ENCODE measurements around the gene CFAP97D2.
A peak's percentile ranks its signal among the peaks of the same experiment; 100 is the strongest.

Gene CFAP97D2

GRCh38 chr13:114143806-114144605, 35.1 kb upstream of the CFAP97D2 start:
- no peak overlapping the region for H2BK12ac ChIP-seq (ENCODE audit: low read length in 2 of 2)
- no peak overlapping the region for H3K27ac ChIP-seq (ENCODE audit: low read length, poor library complexity, severe bottlenecking)
- peaks cover 4 to 53% of the 10 kb centered on the region in 2 experiments for H3K27me3 ChIP-seq (ENCODE audit: control insufficient read depth in 1 of 2, insufficient read depth in 1 of 2, low read length in 2 of 2)
- no peaks in the 10 kb centered on the region for H3K79me1 ChIP-seq (replicated peaks; ENCODE audit: low read length, poor library complexity, severe bottlenecking)
- H3K18ac ChIP-seq (ENCODE audit: low read depth in 1 of 2, low read length in 2 of 2), result no peak overlapping the region
- no peak overlapping the region for H3K4me2 ChIP-seq (ENCODE audit: low read length, poor library complexity, severe bottlenecking)
- no peak overlapping the region for H3K23ac ChIP-seq (ENCODE audit: low read length in 2 of 2)
- H2BK120ac ChIP-seq (ENCODE audit: low read depth, low read length), result no peak overlapping the region
- H3K4ac ChIP-seq (ENCODE audit: low read depth in 1 of 2, low read length in 2 of 2), result no peak overlapping the region
- DNase-seq, result no peak
- H2AK5ac ChIP-seq (ENCODE audit: low read length, severe bottlenecking), result no peak overlapping the region
- H2AFZ ChIP-seq (ENCODE audit: low read depth, low read length), result no peak overlapping the region
- H3K36me3 ChIP-seq (ENCODE audit: control insufficient read depth in 1 of 2, insufficient read depth in 2 of 2, low read depth in 1 of 2, low read length in 2 of 2), result no peaks in the 10 kb centered on the region
- H4K8ac ChIP-seq (ENCODE audit: low read length), result no peak overlapping the region
- H3K4me1 ChIP-seq (ENCODE audit: control insufficient read depth, insufficient read depth, low read depth, low read length), result peaks cover 24% of the 10 kb centered on the region
- H4K91ac ChIP-seq (ENCODE audit: low read length), result no peak overlapping the region
- H3K9me3 ChIP-seq (ENCODE audit: control insufficient read depth, low read length), result no peaks in the 10 kb centered on the region
- H3K4me3 ChIP-seq (ENCODE audit: insufficient read depth in 1 of 2, low read depth in 1 of 2, low read length in 2 of 2), result no peak overlapping the region
- H3K14ac ChIP-seq (ENCODE audit: low read length in 2 of 2), result peak overlapping the region in 1 of 2 experiments; percentile 39
- no peak overlapping the region for H3K9ac ChIP-seq (ENCODE audit: low read length)
- H2BK5ac ChIP-seq (ENCODE audit: low read depth, low read length, poor library complexity, severe bottlenecking), result no peak overlapping the region
- WGBS, result 74% methylated on average over 24 of the region's 24 CpGs
- no peak overlapping the region for H2BK15ac ChIP-seq (ENCODE audit: low read depth, poor library complexity, severe bottlenecking)

GRCh38 chr13:114144606-114145244, 34.3 kb upstream of the CFAP97D2 start:
- Histone ChIP-seq H3K9ac (ENCODE audit: low read length) (no peak overlapping the region), H3K4me1 (ENCODE audit: control insufficient read depth, insufficient read depth, low read depth, low read length) (peaks cover 24% of the 10 kb centered on the region), H2BK5ac (ENCODE audit: low read depth, low read length, poor library complexity, severe bottlenecking) (no peak overlapping the region), H3K36me3 (ENCODE audit: control insufficient read depth in 1 of 2, insufficient read depth in 2 of 2, low read depth in 1 of 2, low read length in 2 of 2) (no peaks in the 10 kb centered on the region), H4K91ac (ENCODE audit: low read length) (no peak overlapping the region), H3K4me2 (ENCODE audit: low read length, poor library complexity, severe bottlenecking) (no peak overlapping the region), H3K27ac (ENCODE audit: low read length, poor library complexity, severe bottlenecking) (no peak overlapping the region), H3K79me1 (replicated peaks; ENCODE audit: low read length, poor library complexity, severe bottlenecking) (no peaks in the 10 kb centered on the region), H3K4me3 (ENCODE audit: insufficient read depth in 1 of 2, low read depth in 1 of 2, low read length in 2 of 2) (no peak overlapping the region), H4K8ac (ENCODE audit: low read length) (no peak overlapping the region), H3K14ac (ENCODE audit: low read length in 2 of 2) (no peak overlapping the region), H3K27me3 (ENCODE audit: control insufficient read depth in 1 of 2, insufficient read depth in 1 of 2, low read length in 2 of 2) (peaks cover 4 to 54% of the 10 kb centered on the region in 2 experiments), H2AK5ac (ENCODE audit: low read length, severe bottlenecking) (no peak overlapping the region), H2AFZ (ENCODE audit: low read depth, low read length) (no peak overlapping the region), H2BK120ac (ENCODE audit: low read depth, low read length) (no peak overlapping the region), H3K18ac (ENCODE audit: low read depth in 1 of 2, low read length in 2 of 2) (no peak overlapping the region), H3K9me3 (ENCODE audit: control insufficient read depth, low read length) (no peaks in the 10 kb centered on the region), H2BK12ac (ENCODE audit: low read length in 2 of 2) (no peak overlapping the region), H2BK15ac (ENCODE audit: low read depth, poor library complexity, severe bottlenecking) (no peak overlapping the region), H3K4ac (ENCODE audit: low read depth in 1 of 2, low read length in 2 of 2) (no peak overlapping the region), H3K23ac (ENCODE audit: low read length in 2 of 2) (no peak overlapping the region)
- DNase-seq, result no peak
- WGBS, result 94% methylated on average over 17 of the region's 17 CpGs

GRCh38 chr13:114145256-114145655, 33.8 kb upstream of the CFAP97D2 start:
- Histone ChIP-seq H3K14ac (ENCODE audit: low read length in 2 of 2) (no peak overlapping the region), H2AK5ac (ENCODE audit: low read length, severe bottlenecking) (no peak overlapping the region), H2BK15ac (ENCODE audit: low read depth, poor library complexity, severe bottlenecking) (no peak overlapping the region), H3K79me1 (replicated peaks; ENCODE audit: low read length, poor library complexity, severe bottlenecking) (no peaks in the 10 kb centered on the region), H3K4me3 (ENCODE audit: insufficient read depth in 1 of 2, low read depth in 1 of 2, low read length in 2 of 2) (no peak overlapping the region), H4K91ac (ENCODE audit: low read length) (no peak overlapping the region), H2AFZ (ENCODE audit: low read depth, low read length) (no peak overlapping the region), H4K8ac (ENCODE audit: low read length) (no peak overlapping the region), H2BK5ac (ENCODE audit: low read depth, low read length, poor library complexity, severe bottlenecking) (no peak overlapping the region), H3K9me3 (ENCODE audit: control insufficient read depth, low read length) (no peaks in the 10 kb centered on the region), H3K18ac (ENCODE audit: low read depth in 1 of 2, low read length in 2 of 2) (no peak overlapping the region), H3K27ac (ENCODE audit: low read length, poor library complexity, severe bottlenecking) (no peak overlapping the region), H3K27me3 (ENCODE audit: control insufficient read depth in 1 of 2, insufficient read depth in 1 of 2, low read length in 2 of 2) (peaks cover 9 to 59% of the 10 kb centered on the region in 2 experiments), H3K9ac (ENCODE audit: low read length) (no peak overlapping the region), H2BK12ac (ENCODE audit: low read length in 2 of 2) (no peak overlapping the region), H3K4ac (ENCODE audit: low read depth in 1 of 2, low read length in 2 of 2) (no peak overlapping the region), H3K4me1 (ENCODE audit: control insufficient read depth, insufficient read depth, low read depth, low read length) (peaks cover 24% of the 10 kb centered on the region), H2BK120ac (ENCODE audit: low read depth, low read length) (no peak overlapping the region), H3K23ac (ENCODE audit: low read length in 2 of 2) (no peak overlapping the region), H3K36me3 (ENCODE audit: control insufficient read depth in 1 of 2, insufficient read depth in 2 of 2, low read depth in 1 of 2, low read length in 2 of 2) (no peaks in the 10 kb centered on the region), H3K4me2 (ENCODE audit: low read length, poor library complexity, severe bottlenecking) (no peak overlapping the region)
- no peak for DNase-seq
- 58% methylated on average over 3 of the region's 3 CpGs for WGBS

GRCh38 chr13:114145722-114146121, 33.3 kb upstream of the CFAP97D2 start:
- no peak overlapping the region for H3K4ac ChIP-seq (ENCODE audit: low read depth in 1 of 2, low read length in 2 of 2)
- no peak overlapping the region for H3K4me2 ChIP-seq (ENCODE audit: low read length, poor library complexity, severe bottlenecking)
- no peak for DNase-seq
- no peak overlapping the region for H2BK120ac ChIP-seq (ENCODE audit: low read depth, low read length)
- H3K27ac ChIP-seq (ENCODE audit: low read length, poor library complexity, severe bottlenecking), result no peak overlapping the region
- no peak overlapping the region for H3K23ac ChIP-seq (ENCODE audit: low read length in 2 of 2)
- no peak overlapping the region for H2BK5ac ChIP-seq (ENCODE audit: low read depth, low read length, poor library complexity, severe bottlenecking)
- peak overlapping the region in 1 of 2 experiments; percentile 61 for H3K14ac ChIP-seq (ENCODE audit: low read length in 2 of 2)
- H3K9me3 ChIP-seq (ENCODE audit: control insufficient read depth, low read length), result no peaks in the 10 kb centered on the region
- WGBS, result 94% methylated on average over 14 of the region's 14 CpGs
- H4K8ac ChIP-seq (ENCODE audit: low read length), result no peak overlapping the region
- H2BK15ac ChIP-seq (ENCODE audit: low read depth, poor library complexity, severe bottlenecking), result no peak overlapping the region
- no peak overlapping the region for H2BK12ac ChIP-seq (ENCODE audit: low read length in 2 of 2)
- no peaks in the 10 kb centered on the region for H3K79me1 ChIP-seq (replicated peaks; ENCODE audit: low read length, poor library complexity, severe bottlenecking)
- H3K4me1 ChIP-seq (ENCODE audit: control insufficient read depth, insufficient read depth, low read depth, low read length), result peaks cover 20% of the 10 kb centered on the region
- H2AK5ac ChIP-seq (ENCODE audit: low read length, severe bottlenecking), result no peak overlapping the region
- H3K27me3 ChIP-seq (ENCODE audit: control insufficient read depth in 1 of 2, insufficient read depth in 1 of 2, low read length in 2 of 2), result peaks cover 11 to 62% of the 10 kb centered on the region in 2 experiments
- no peak overlapping the region for H2AFZ ChIP-seq (ENCODE audit: low read depth, low read length)
- H3K18ac ChIP-seq (ENCODE audit: low read depth in 1 of 2, low read length in 2 of 2), result no peak overlapping the region
- no peak overlapping the region for H3K9ac ChIP-seq (ENCODE audit: low read length)
- H3K4me3 ChIP-seq (ENCODE audit: insufficient read depth in 1 of 2, low read depth in 1 of 2, low read length in 2 of 2), result no peak overlapping the region
- H4K91ac ChIP-seq (ENCODE audit: low read length), result no peak overlapping the region
- H3K36me3 ChIP-seq (ENCODE audit: control insufficient read depth in 1 of 2, insufficient read depth in 2 of 2, low read depth in 1 of 2, low read length in 2 of 2), result no peaks in the 10 kb centered on the region
